A673 (cell line): ENCODE data around the gene RNPEP.

Experiments
- EZH2 ChIP-seq: fragments of 200-600 bp; sonication (generic); IDR thresholded peaks from 2 replicates; pipeline ENCODE4 v1.6.1; 2017; ENCODE audit warnings: borderline replicate concordance, low read depth, mild to moderate bottlenecking, mixed read lengths, antibody characterized with exemption, low read length; ENCODE audit not compliant: poor library complexity, severe bottlenecking
- TF ChIP-seq, protein P1 (sequence below): fragments of 300-800, 200-600 bp; sonication (generic); conservative IDR thresholded peaks from 2 replicates; pipeline ENCODE4 v1.5.1; 2017; ENCODE audit warnings: low read depth, mild to moderate bottlenecking, antibody characterized with exemption, low read length, moderate library complexity, mixed read lengths

DNA sequence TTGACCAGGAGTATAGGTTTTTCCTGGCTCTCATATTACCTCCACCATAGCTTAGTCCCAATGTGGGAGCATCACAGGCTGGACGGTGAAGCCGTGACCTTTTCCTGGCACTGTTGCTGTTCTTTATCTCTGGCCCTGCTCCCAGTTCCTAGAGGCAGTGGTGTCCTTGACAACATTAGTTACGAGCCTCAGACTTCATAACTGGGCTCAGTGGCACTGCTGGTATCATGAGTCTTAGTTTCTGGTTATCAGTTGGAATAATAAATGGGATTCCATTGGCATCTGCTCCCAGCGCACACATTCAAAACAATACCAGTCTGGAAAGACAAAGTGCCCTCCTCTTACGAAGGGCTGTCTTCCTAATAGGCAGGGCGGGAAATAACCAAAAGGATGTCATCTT, 8.0 kb downstream of the RNPEP start:
- TF ChIP-seq, protein P1, sequence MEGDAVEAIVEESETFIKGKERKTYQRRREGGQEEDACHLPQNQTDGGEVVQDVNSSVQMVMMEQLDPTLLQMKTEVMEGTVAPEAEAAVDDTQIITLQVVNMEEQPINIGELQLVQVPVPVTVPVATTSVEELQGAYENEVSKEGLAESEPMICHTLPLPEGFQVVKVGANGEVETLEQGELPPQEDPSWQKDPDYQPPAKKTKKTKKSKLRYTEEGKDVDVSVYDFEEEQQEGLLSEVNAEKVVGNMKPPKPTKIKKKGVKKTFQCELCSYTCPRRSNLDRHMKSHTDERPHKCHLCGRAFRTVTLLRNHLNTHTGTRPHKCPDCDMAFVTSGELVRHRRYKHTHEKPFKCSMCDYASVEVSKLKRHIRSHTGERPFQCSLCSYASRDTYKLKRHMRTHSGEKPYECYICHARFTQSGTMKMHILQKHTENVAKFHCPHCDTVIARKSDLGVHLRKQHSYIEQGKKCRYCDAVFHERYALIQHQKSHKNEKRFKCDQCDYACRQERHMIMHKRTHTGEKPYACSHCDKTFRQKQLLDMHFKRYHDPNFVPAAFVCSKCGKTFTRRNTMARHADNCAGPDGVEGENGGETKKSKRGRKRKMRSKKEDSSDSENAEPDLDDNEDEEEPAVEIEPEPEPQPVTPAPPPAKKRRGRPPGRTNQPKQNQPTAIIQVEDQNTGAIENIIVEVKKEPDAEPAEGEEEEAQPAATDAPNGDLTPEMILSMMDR = no peak
- TF ChIP-seq EZH2 = no peak
